MCF 10A (cell line): ENCODE results near the gene PHB1. TPM values are rescaled to one million over a fixed set of nuclear protein-coding genes. Genes with fewer than 3 reads are reported as not detected.

ENCODE experiments used
- BruUV-seq: library from RNA; stranded (reverse); fragments of 400-500 nt; replicated peaks from 2 replicates; lab custom pipeline; 2021; lab: Mats Ljungman, UMichigan
- CTCF ChIA-PET: fragments of 300-600 bp; sonication (Branson Sonifier 250); formaldehyde crosslinking; extraction: SDS; loops from one replicate; lab custom pipeline; 2021; ENCODE audit warnings: antibody characterized with exemption, inconsistent platforms; lab: Yijun Ruan, JAX
- POLR2A ChIA-PET: fragments of 300-600, 350-650 bp; sonication (Branson Sonifier 250); formaldehyde crosslinking; extraction: SDS; loops from one replicate; lab custom pipeline; 2020; ENCODE audit warnings: antibody characterized with exemption, inconsistent platforms; lab: Yijun Ruan, JAX
- DNase-seq: peaks from one replicate; pipeline ENCODE4 v3.0.0-alpha.2; 2018; ENCODE audit not compliant: unreplicated experiment
- H3K27ac Mint-ChIP-seq: one replicate; pipeline ENCODE4 v1.8.0; 2022; ENCODE audit warnings: mild to moderate bottlenecking, low read depth, mixed read lengths; ENCODE audit not compliant: unreplicated experiment
- H3K27me3 Mint-ChIP-seq: one replicate; pipeline ENCODE4 v1.8.0; 2022; ENCODE audit warnings: mixed read lengths; ENCODE audit not compliant: insufficient read depth, unreplicated experiment
- H3K36me3 Mint-ChIP-seq: one replicate; pipeline ENCODE4 v1.8.0; 2022; ENCODE audit warnings: mild to moderate bottlenecking, moderate library complexity, mixed read lengths; ENCODE audit not compliant: insufficient read depth, unreplicated experiment
- H3K4me1 Mint-ChIP-seq: one replicate; pipeline ENCODE4 v1.8.0; 2022; ENCODE audit warnings: mixed read lengths; ENCODE audit not compliant: insufficient read depth, unreplicated experiment
- H3K4me3 Mint-ChIP-seq: one replicate; pipeline ENCODE4 v1.8.0; 2022; ENCODE audit warnings: mild to moderate bottlenecking, moderate library complexity, mixed read lengths; ENCODE audit not compliant: unreplicated experiment
- H3K9me3 Mint-ChIP-seq: one replicate; pipeline ENCODE4 v1.8.0; 2022; ENCODE audit warnings: mixed read lengths; ENCODE audit not compliant: unreplicated experiment
- intact Hi-C: fragments of 100-400 bp; cut with micrococcal nuclease; formaldehyde crosslinking; loops from 2 replicates; pipeline ENCODE4 v1.14.1; 2022
- total RNA-seq: library from RNA; stranded (reverse); gene quantifications from 2 replicates; pipeline ENCODE4 v1.2.3, GENCODE V29; 2022
- TF ChIP-seq, protein P1 (sequence below): fragments of 200-600 bp; IDR thresholded peaks from one replicate; pipeline ENCODE4 v1.8.0; 2022; ENCODE audit warnings: antibody characterized with exemption, mild to moderate bottlenecking; ENCODE audit not compliant: unreplicated experiment

The PHB1 gene
- total RNA-seq, 1 experiment from 2014 or later: 134 TPM

DNA sequence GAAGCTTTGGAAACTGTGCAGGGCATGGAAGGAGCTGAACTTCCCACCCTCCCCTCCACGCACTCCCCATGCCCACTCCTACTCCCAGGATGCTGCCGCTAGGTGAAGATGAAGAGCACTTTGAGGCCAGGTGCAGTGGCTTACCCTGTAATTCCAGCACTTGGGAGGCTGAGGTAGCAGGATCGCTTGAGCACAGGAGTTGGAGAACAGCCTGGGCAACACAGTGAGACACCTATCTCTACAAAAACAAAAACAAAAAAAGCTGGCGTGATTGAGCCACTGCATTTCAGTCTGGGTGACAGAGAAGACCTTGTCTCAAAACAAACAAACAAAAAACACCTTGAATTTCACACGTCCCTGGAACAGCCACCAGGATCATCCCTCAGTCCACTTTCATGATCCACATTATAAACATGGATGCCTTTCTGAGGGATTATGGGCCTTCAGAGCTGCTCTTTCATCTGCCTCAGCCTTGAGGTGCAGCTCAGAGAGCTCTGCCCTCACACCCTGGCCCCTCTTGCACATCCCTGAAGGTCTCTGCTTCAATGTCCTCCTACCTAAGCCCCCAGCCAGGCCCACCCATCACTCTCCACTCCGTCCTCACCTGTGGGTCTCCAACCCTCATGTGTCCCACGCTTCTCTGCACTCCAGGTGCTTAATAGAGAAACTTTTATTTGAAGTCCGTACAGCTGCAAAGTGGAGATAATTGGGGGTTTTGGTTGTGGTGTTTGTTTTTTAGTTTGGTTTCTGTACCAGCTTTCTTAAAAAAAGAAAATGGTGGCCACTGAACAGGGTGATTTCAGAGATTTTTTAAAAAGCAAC lies 25.8 kb downstream of the PHB1 start:
- no peaks in the 10 kb centered on the region for H3K36me3 Mint-ChIP-seq
- TF ChIP-seq, protein P1, sequence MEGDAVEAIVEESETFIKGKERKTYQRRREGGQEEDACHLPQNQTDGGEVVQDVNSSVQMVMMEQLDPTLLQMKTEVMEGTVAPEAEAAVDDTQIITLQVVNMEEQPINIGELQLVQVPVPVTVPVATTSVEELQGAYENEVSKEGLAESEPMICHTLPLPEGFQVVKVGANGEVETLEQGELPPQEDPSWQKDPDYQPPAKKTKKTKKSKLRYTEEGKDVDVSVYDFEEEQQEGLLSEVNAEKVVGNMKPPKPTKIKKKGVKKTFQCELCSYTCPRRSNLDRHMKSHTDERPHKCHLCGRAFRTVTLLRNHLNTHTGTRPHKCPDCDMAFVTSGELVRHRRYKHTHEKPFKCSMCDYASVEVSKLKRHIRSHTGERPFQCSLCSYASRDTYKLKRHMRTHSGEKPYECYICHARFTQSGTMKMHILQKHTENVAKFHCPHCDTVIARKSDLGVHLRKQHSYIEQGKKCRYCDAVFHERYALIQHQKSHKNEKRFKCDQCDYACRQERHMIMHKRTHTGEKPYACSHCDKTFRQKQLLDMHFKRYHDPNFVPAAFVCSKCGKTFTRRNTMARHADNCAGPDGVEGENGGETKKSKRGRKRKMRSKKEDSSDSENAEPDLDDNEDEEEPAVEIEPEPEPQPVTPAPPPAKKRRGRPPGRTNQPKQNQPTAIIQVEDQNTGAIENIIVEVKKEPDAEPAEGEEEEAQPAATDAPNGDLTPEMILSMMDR: no peak
- H3K4me3 Mint-ChIP-seq: no peak overlapping the region
- CTCF ChIA-PET: interaction anchor here (0.6 to 0.9 kb wide), 4 partner anchors 8 to 22 kb away, joined by 3 to 4 read pairs (median 4); no protein-coding TSS in a partner anchor
- peaks cover 5% of the 10 kb centered on the region for H3K4me1 Mint-ChIP-seq
- POLR2A ChIA-PET: no interaction called here
- BruUV-seq: no TSS peak
- intact Hi-C loops: no loop called here
- no peak for DNase-seq
- no peaks in the 10 kb centered on the region for H3K9me3 Mint-ChIP-seq
- no peaks in the 10 kb centered on the region for H3K27me3 Mint-ChIP-seq
- H3K27ac Mint-ChIP-seq: no peak overlapping the region

DNA sequence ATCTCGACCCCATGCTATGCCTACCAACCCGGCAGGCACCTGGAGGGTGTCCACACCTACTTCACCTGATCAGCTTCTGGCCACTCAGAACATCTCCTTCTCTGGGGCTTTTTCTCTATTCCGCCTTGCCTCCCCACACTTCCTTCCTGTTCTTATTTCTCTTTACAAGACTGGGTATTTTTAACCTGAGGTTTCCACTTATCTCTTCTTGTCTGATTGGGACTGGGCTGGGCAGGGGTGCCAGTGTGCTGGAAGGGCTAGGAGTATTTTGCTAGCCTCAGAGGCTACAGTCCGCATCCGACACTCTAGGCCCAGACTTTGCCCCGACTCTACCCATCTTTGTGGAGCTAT lies 26.4 kb downstream of the PHB1 start:
- POLR2A ChIA-PET: no interaction called here
- Mint-ChIP-seq H3K36me3 (no peaks in the 10 kb centered on the region), H3K4me3 (no peak overlapping the region), H3K27ac (no peak overlapping the region), H3K9me3 (no peaks in the 10 kb centered on the region), H3K27me3 (no peaks in the 10 kb centered on the region), H3K4me1 (peaks cover 5% of the 10 kb centered on the region)
- CTCF ChIA-PET: interaction anchor here (0.7 to 3.3 kb wide), 2 partner anchors 20 to 167 kb away, joined by 3 to 9 read pairs; no protein-coding TSS in a partner anchor
- TF ChIP-seq, protein P1: no peak
- no peak for DNase-seq
- no TSS peak for BruUV-seq
- intact Hi-C loops: no loop called here

DNA sequence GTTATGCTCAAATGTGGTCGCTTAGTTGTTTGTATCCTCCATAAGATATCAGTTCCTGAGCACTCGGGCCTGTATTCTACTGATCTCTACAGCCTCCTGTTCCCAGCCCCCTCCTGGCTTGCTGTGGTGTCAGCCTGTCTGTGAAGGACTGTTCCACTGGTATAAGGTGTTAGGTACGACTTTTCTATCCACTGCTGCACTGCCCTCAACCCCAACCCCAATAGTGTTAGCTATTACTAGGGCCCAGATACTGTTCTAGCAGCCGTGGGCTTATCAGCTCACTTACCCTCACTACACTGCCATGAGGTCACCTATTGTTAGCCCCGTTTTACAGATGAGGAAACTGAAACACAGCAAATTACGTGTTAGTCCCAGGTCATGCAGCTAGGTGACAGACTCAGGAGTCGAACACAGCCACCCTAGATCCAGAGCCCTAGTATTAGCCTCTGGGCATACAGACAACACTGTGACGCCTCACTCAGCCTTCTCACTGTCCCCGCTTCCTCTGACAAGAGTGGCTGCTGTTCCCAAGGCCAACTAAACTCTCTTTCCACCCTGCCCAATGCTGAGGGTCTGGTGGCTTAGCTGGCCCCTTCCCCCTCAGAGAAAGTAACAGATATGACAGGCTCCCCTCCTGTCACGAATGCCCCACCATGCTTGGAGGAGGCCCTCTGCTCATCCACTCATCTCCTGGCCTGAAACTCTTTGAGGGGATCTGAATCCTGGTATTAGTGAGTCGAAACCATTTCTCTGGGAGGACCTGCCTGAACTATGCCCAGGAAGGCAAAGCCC lies 27.0 kb downstream of the PHB1 start:
- Mint-ChIP-seq H3K27ac (no peak overlapping the region), H3K4me1 (peaks cover 5% of the 10 kb centered on the region), H3K9me3 (no peaks in the 10 kb centered on the region), H3K4me3 (no peak overlapping the region), H3K27me3 (no peaks in the 10 kb centered on the region), H3K36me3 (no peaks in the 10 kb centered on the region)
- CTCF ChIA-PET: interaction anchor here (0.7 to 3.3 kb wide), 2 partner anchors 19 to 168 kb away, joined by 3 to 9 read pairs; no protein-coding TSS in a partner anchor
- intact Hi-C loops: no loop called here
- POLR2A ChIA-PET: interaction anchor here (1.5 kb wide), 1 partner anchor 21 kb away, joined by 5 read pairs; no protein-coding TSS in a partner anchor
- BruUV-seq: no TSS peak
- DNase-seq: no peak
- TF ChIP-seq, protein P1: no peak

DNA sequence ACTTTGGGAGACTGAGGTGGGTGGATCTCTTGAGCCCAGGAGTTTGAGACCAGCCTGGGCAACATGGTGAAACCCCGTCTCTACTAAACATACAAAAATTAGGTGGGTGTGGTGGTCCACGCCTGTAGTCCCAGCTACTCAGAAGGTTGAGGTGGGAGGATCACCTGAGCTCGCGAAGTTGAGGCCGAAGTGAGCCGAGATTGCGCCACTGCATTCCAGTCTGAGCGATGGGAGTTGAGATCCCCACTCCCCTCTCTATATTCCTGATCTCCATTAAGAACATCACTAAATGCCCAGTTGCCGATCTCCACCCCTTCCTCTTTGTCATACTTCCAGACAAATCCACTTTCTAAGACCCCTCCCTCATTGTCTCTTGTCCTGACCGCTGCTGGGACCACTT lies 28.3 kb downstream of the PHB1 start:
- Mint-ChIP-seq H3K4me3 (no peak overlapping the region), H3K27ac (no peak overlapping the region)

More for the DNA sequence above, 28.3 kb downstream of the PHB1 start:
- Mint-ChIP-seq H3K36me3 (no peaks in the 10 kb centered on the region), H3K4me1 (peaks cover 5% of the 10 kb centered on the region), H3K27me3 (no peaks in the 10 kb centered on the region), H3K9me3 (no peaks in the 10 kb centered on the region)
- no TSS peak for BruUV-seq
- ChIA-PET POLR2A (interaction anchor here (0.5 to 1.5 kb wide), 2 partner anchors 20 to 111 kb away, joined by 3 to 5 read pairs; no protein-coding TSS in a partner anchor), CTCF (interaction anchor here (0.7 to 3.3 kb wide), 3 partner anchors 9 to 22 kb away, joined by 3 to 9 read pairs (median 5); no protein-coding TSS in a partner anchor)
- DNase-seq: no peak
- TF ChIP-seq, protein P1: no peak
- intact Hi-C loops: no loop called here
